ENCODE results near the gene STXBP4. TPM values are rescaled to one million over a fixed set of nuclear protein-coding genes. Genes with fewer than 3 reads are reported as not detected.

Gene STXBP4
- 18.7 and 18.8 TPM in 2 replicates for total RNA-seq

GRCh38 chr17:54968262-54968987 is at the start of gene STXBP4, which contains the start of gene COX11:
Gene STXBP4, plus strand, starts transcription at chr17:54968765. Its CDS starts 17,455 bp downstream, at chr17:54986220.
Gene COX11, minus strand, starts transcription at chr17:54968654. Its CDS starts 8 bp downstream, at chr17:54968646.

Small RNAs within 50 kb of the gene (small RNA-seq; reads per million reads assigned to genes)
- not detected for gene AC007485.1

Other genes with a start within 250 kb of the STXBP4 start
- gene TOM1L1, start 67.9 kb upstream of the STXBP4 start, total RNA-seq: 37.3 and 39.8 TPM in 2 replicates
- gene COX11, start 111 bp upstream of the STXBP4 start, total RNA-seq: 29.7 and 37.6 TPM in 2 replicates

Data from hair follicle dermal papilla cell (primary cell).